ENCODE results near the gene STK17B. TPM values are rescaled to one million over a fixed set of nuclear protein-coding genes. Genes with fewer than 3 reads are reported as not detected.

STK17B gene
- total and polyA plus RNA-seq, 10 of the 15 experiments (the other 5 are each of a cell fraction or from before 2014, with no cell fraction given) = 21.2 to 108 (median 53.7) TPM

DNA sequence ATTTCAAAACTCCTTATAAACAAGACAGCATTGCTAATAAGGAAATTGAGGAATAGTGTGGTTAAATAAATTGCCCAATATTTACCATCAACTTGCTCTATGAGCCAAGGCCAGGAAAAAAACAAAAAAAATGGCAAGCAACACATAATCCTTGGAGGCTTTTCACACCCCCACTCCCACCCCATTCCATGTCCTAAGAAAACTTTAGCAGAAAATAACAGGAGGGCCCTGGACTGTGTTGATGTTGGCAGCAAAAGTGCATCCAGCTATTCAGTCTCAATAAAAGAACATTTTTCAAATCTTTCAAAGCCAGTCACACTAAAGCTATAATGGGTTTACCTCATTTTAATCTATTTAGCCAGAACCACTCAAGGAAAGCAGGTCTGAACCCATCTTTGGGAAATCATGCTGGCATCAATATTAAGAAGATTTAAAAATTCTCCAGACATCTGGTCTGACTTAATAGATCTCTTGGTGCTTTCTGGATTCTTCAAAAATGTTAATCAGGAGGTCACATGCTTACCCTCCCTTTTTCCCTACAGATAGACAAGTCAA is 34.6 kb upstream of the STK17B start (continued):
- TF ChIP-seq WRNIP1 (IDR thresholded peaks at IDR 0.05; ENCODE audit: borderline replicate concordance, low read depth, low read length) = no peak

DNA sequence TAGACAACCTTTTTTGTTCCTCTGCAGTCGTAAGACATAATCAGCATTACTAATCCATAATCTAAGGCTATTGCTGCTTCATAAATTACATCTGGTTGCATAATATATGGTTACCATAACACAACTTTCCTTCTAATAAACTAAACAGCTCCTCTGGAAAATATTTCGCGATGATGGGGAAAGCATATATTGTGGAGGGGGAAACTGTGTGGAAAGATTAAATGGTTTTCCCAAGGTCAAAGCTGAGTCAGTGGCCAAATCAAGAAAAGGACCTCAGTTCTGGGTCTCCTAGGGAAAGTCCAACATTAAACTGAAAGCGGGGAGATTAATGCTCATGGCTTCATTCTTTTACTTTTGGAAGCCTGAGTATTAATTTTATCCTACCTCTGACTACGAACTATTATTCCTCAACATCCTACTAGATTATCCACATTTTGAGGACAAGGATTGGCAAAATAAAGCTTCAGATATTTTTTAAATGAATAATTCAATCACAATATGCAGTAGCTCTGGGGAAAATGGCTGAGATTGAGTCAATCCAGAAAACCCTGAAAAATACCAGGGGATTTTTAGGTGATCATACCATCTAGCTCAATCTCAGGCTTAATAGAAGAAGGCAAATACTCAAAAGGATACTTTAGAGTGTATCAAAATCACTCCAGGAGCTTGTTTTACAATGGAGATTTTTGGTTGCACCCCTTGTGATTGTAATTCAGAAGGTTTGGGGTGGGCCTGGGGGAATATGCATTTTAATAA is 33.8 kb upstream of the STK17B start:
- in situ Hi-C loops (cut with MboI) (no loop called here), intact Hi-C loops (cut with micrococcal nuclease; ENCODE audit: unreplicated experiment) (no loop called here)
- DNase-seq (ENCODE audit: low read depth, low spot score) (no peak), ATAC-seq (peak; percentile 42), FAIRE-seq (no peak)
- no peaks in the 10 kb centered on the region for H3K27me3 ChIP-seq (replicated peaks in 1 of 2; ENCODE audit: control insufficient read depth in 2 of 2, insufficient read depth in 2 of 2, low read length in 1 of 2)
- peaks cover 0 to 2% of the 10 kb centered on the region in 2 experiments; a peak in 1 of 4 replicates for H3K36me3 ChIP-seq (ENCODE audit: control insufficient read depth in 2 of 2, insufficient read depth in 2 of 2, low read length in 1 of 2)
- no peak overlapping the region; the same call in 1 of the 2 replicates for H3K4me2 ChIP-seq (ENCODE audit: control insufficient read depth, insufficient read depth)
- no peak overlapping the region for H3K9ac ChIP-seq (ENCODE audit: control insufficient read depth, insufficient read depth, low read length)
- no peaks in the 10 kb centered on the region for H4K20me1 ChIP-seq (ENCODE audit: control insufficient read depth, insufficient read depth)
- H3K27ac ChIP-seq (ENCODE audit: control insufficient read depth, insufficient read depth) = no peak overlapping the region
- peaks cover 22% of the 10 kb centered on the region for H3K4me1 ChIP-seq (ENCODE audit: control insufficient read depth, insufficient read depth, low read length)
- POLR2A ChIA-PET = interaction anchor here (0.5 to 3.4 kb wide), 17 partner anchors 9 to 128 kb away, joined by 3 to 22 read pairs (median 5); partner anchors contain the start of gene STK17B
- CTCF ChIA-PET = interaction anchor here (1.0 to 2.6 kb wide), 11 partner anchors 9 to 138 kb away, joined by 3 to 13 read pairs (median 4); no protein-coding TSS in a partner anchor
- TF ChIP-seq IKZF1 (conservative IDR thresholded peaks at IDR 0.05) (0 out of 2 replicates have a peak, but pooled peaks have one; percentile 3), JUNB (IDR thresholded peaks at IDR 0.05) (peak; percentile 76), EED (IDR thresholded peaks at IDR 0.05; ENCODE audit: low read depth) (0 out of 2 replicates have a peak, but pooled peaks have one; percentile 1), CHD4 (IDR thresholded peaks at IDR 0.05) (no peak), NFIC (IDR thresholded peaks at IDR 0.05; ENCODE audit: low read depth, low read length) (peak; percentile 68; the same call in 1 of the 2 replicates), MEF2A (IDR thresholded peaks at IDR 0.05; ENCODE audit: insufficient read depth, low read depth, low read length) (no peak), KAT2A (conservative IDR thresholded peaks at IDR 0.05; ENCODE audit: control insufficient read depth, low read depth, low read length) (no peak), ZBED1 (IDR thresholded peaks at IDR 0.05; ENCODE audit: borderline replicate concordance) (0 out of 2 replicates have a peak, but pooled peaks have one; percentile 21)
- TF ChIP-seq, protein P1, sequence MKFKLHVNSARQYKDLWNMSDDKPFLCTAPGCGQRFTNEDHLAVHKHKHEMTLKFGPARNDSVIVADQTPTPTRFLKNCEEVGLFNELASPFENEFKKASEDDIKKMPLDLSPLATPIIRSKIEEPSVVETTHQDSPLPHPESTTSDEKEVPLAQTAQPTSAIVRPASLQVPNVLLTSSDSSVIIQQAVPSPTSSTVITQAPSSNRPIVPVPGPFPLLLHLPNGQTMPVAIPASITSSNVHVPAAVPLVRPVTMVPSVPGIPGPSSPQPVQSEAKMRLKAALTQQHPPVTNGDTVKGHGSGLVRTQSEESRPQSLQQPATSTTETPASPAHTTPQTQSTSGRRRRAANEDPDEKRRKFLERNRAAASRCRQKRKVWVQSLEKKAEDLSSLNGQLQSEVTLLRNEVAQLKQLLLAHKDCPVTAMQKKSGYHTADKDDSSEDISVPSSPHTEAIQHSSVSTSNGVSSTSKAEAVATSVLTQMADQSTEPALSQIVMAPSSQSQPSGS (IDR thresholded peaks at IDR 0.05; ENCODE audit: low read length) = peak; percentile 37; the same call in 1 of the 2 replicates
- no peaks in the 10 kb centered on the region for H3K9me3 ChIP-seq (replicated peaks; ENCODE audit: control insufficient read depth, insufficient read depth, low read length)
- no peak overlapping the region for H2AFZ ChIP-seq (ENCODE audit: control insufficient read depth, low read depth, low read length)
- H3K79me2 ChIP-seq (ENCODE audit: control insufficient read depth, insufficient read depth, low read length) = no peaks in the 10 kb centered on the region
- SMC1A ChIA-PET (ENCODE audit: uncharacterized antibody, unreplicated experiment) = interaction anchor here (0.9 to 3.9 kb wide), 33 partner anchors 9 to 248 kb away, joined by 3 to 52 read pairs (median 6); partner anchors contain the start of gene STK17B
- WGBS (ENCODE audit: insufficient coverage, insufficient replicate concordance, low lambda C conversion rate, missing lambda C conversion rate) = 26% methylated on average over 5 of the region's 5 CpGs
- BruUV-seq (replicated peaks) = no TSS peak
- no peak overlapping the region for H3K4me3 ChIP-seq
- RAD21 ChIA-PET (ENCODE audit: unreplicated experiment) = interaction anchor here (0.6 to 3.6 kb wide), 30 partner anchors 9 to 249 kb away, joined by 3 to 42 read pairs (median 4); partner anchors contain the start of gene STK17B

Measured in GM12878 (cell line).